Uterus (tissue), 4 donors: ENCODE data around the gene ESPL1. TPM values are rescaled to one million over a fixed set of nuclear protein-coding genes. Genes with fewer than 3 reads are reported as not detected.
A peak's percentile ranks its signal among the peaks of the same experiment; 100 is the strongest.

Experiments used
- DNase-seq, 2 donors: peaks; one replicate each; pipeline ENCODE4 v3.0.0-alpha.2; 2019 to 2020
- H3K27ac ChIP-seq, 2 donors: fragments of 200-600 bp; sonication (generic); 1 replicate in 1 of 2; 2 replicates in 1 of 2; pipeline ENCODE4 v1.5.1; 2016 to 2018
- H3K27me3 ChIP-seq, 2 donors: fragments of 200-600 bp; sonication (generic); one replicate each; pipeline ENCODE4 v1.5.1; 2018 to 2019; ENCODE audit warnings: control low read depth in 1 of 2
- H3K36me3 ChIP-seq, 2 donors: fragments of 200-600 bp; sonication (generic); one replicate each; pipeline ENCODE4 v1.5.1; 2019; ENCODE audit warnings: control low read depth in 1 of 2
- H3K4me1 ChIP-seq, 2 donors: fragments of 200-600 bp; sonication (generic); one replicate each; pipeline ENCODE4 v1.5.1; 2018 to 2019; ENCODE audit warnings: control low read depth in 1 of 2
- H3K4me3 ChIP-seq, 2 donors: fragments of 200-600 bp; sonication (generic); 1 replicate in 1 of 2; 2 replicates in 1 of 2; pipeline ENCODE4 v1.5.1; 2018 to 2019; ENCODE audit warnings: mild to moderate bottlenecking in 1 of 2
- H3K9me3 ChIP-seq, 2 donors: fragments of 200-600 bp; sonication (generic); one replicate each; pipeline ENCODE4 v1.5.1; 2019; ENCODE audit warnings: control low read depth in 1 of 2
- POLR2A ChIP-seq, 2 donors: fragments of 450-650 bp; IDR thresholded peaks; one replicate each; pipeline ENCODE4 v1.6.1; 2016; ENCODE audit warnings: antibody characterized with exemption in 2 of 2, mild to moderate bottlenecking in 1 of 2, moderate library complexity in 1 of 2
- intact Hi-C: fragments of 100-400 bp; cut with DNase I; formaldehyde crosslinking; loops from one replicate; pipeline ENCODE4 v1.15.1; 2023; ENCODE audit warnings: low total_unique reads
- total RNA-seq, 4 donors: library from RNA; depleted of rRNA in 3 of 4; stranded (reverse); fragments of >200 nt in 3 of 4; gene quantifications; one replicate each; pipeline versions ENCODE4 v1.1.0 to v1.2.4, GENCODE V29; 2014 to 2023
- TF ChIP-seq, protein P1 (sequence below), 4 experiments: fragments of 200-600 bp in 2 of 4; fragments of 450-650 bp in 2 of 4; sonication (generic) in 2 of 4; IDR thresholded peaks; one replicate each; pipeline ENCODE4 v1.5.1; 2016 to 2019; ENCODE audit warnings: antibody characterized with exemption in 4 of 4, mild to moderate bottlenecking in 2 of 4, moderate library complexity in 1 of 4
- donor health status: DM: yes; HTN: yes; CAD: no.

Gene ESPL1
- total RNA-seq, 4 donors from 2014 or later: 0.12 to 4.5 TPM; not detected in 2

DNA sequence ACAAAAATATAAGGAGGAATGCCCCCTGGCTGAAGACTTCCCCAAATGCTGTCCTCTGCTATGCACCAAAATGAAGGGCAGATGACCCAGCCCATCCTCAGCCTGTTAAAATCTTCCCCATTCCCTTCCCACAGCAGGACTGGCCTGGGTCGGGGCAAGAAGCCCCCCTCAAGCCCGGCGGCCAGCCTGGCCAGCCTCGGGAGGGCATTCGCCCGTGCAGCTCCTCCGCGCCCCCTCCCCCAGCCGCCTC, 36.5 kb upstream of the ESPL1 start:
- H3K9me3 ChIP-seq: no peaks in the 10 kb centered on the region
- no peaks in the 10 kb centered on the region for H3K27me3 ChIP-seq
- peak overlapping the region; percentile 56 to 58 for H3K4me3 ChIP-seq
- peak overlapping the region; percentile 89 to 90 for H3K27ac ChIP-seq
- peaks cover 0 to 14% of the 10 kb centered on the region in 2 donors for H3K4me1 ChIP-seq
- no peaks in the 10 kb centered on the region for H3K36me3 ChIP-seq
- TF ChIP-seq, protein P1, sequence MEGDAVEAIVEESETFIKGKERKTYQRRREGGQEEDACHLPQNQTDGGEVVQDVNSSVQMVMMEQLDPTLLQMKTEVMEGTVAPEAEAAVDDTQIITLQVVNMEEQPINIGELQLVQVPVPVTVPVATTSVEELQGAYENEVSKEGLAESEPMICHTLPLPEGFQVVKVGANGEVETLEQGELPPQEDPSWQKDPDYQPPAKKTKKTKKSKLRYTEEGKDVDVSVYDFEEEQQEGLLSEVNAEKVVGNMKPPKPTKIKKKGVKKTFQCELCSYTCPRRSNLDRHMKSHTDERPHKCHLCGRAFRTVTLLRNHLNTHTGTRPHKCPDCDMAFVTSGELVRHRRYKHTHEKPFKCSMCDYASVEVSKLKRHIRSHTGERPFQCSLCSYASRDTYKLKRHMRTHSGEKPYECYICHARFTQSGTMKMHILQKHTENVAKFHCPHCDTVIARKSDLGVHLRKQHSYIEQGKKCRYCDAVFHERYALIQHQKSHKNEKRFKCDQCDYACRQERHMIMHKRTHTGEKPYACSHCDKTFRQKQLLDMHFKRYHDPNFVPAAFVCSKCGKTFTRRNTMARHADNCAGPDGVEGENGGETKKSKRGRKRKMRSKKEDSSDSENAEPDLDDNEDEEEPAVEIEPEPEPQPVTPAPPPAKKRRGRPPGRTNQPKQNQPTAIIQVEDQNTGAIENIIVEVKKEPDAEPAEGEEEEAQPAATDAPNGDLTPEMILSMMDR (IDR thresholded peaks at IDR 0.05): no peak
- TF ChIP-seq POLR2A (IDR thresholded peaks at IDR 0.05): peak in 1 of 2 donors; percentile 21
- intact Hi-C loops: no loop called here
- DNase-seq: no peak

DNA sequence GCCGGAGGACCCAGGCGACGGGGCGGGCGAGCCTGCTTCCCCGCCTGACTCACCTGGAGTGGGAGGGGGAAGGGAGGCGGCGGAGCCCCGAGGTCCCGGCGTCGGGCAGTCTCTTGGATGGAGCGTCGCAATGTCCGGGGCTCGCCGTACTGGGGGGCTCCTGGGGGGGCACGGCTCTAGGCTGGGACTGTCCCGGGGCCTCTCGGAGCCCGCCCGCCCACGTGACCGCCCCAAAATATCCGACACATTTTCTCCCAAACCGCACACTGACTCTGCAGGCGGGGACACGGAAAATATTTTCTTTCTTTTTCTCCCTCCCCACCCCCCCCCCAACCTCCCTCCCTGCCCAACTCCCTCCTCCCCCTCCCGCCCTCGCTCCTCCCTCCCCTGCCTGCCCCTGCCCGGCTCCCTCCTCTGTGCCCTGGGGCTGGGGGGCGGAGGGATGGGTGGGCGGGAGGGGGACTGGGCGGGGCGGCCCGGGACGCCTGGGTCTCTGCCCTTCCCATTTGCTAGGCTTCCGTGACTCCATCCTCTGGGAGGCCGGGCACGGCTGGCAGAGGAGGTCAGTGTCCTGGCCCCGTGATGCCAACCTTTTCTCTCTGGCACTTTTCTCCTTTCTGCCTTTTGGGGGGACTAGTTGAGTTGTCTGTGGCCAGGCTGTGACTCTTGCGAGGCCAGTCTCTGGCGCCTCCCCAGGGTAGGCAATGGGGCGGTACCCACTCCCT, 36.0 kb upstream of the ESPL1 start, which contains the start of gene RARG:
TSS of gene RARG (minus strand) at position 289 of the 725 bp plus-strand sequence. CDS start 4,664 bp downstream, outside the sequence.
- Histone ChIP-seq H3K9me3 (no peaks in the 10 kb centered on the region), H3K27ac (peak within 1 kb of the TSS; percentile 89 to 90), H3K36me3 (no peaks in the 10 kb centered on the region), H3K4me1 (peaks cover 0 to 14% of the 10 kb centered on the region in 2 donors), H3K27me3 (no peaks in the 10 kb centered on the region), H3K4me3 (peak within 1 kb of the TSS; percentile 56 to 58)
- TF ChIP-seq, protein P1 (IDR thresholded peaks at IDR 0.05): no peak
- peak in 1 of 2 donors; percentile 11 for TF ChIP-seq POLR2A (IDR thresholded peaks at IDR 0.05)
- peak; percentile 66 to 70 for DNase-seq
- intact Hi-C loops: no loop called here

DNA sequence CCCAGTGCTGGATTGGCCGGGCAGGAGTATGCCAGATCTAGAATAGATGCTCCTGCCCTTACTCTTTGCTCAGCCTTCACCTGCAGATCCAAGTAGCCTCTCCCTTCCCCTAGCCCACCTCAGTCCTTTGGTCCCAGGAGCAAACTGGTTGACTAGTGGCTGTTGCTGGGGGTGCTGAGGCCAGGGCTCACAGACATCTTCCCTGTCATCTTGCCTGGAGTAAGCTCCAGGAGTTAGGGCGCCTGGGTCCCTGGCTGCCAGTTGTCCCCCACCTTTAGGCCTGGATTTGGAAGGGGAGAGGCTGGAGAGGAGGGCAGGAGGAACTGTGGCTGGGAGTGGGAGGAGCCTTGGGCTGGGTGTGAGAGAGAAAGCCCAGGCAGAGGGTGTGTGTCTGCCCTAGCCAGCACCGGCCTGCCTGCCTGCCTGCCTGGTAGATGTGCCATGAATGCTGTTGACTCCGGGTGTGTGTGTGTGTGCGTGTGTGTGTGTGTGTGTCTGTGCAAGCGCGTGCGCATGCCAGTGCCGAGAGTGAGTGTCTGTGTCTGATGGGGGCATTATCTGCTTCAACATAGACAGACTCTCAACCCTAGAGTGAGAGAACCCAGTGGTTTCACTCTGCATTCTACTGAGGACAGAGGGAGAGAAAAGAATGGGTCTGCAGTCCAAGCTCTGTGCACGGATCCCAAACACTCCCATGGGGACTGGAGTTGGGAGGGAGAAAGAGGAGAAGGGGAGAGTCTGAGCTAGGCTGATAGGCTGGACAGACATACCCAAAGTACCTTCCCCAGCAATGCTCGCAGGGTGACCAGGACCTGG, 35.2 kb upstream of the ESPL1 start:
- H3K9me3 ChIP-seq: no peaks in the 10 kb centered on the region
- DNase-seq: no peak
- H3K36me3 ChIP-seq: no peaks in the 10 kb centered on the region
- TF ChIP-seq POLR2A (IDR thresholded peaks at IDR 0.05): no peak
- TF ChIP-seq, protein P1 (IDR thresholded peaks at IDR 0.05): no peak
- intact Hi-C loops: no loop called here
- H3K27me3 ChIP-seq: no peaks in the 10 kb centered on the region
- H3K27ac ChIP-seq: peak overlapping the region; percentile 89 to 90
- H3K4me1 ChIP-seq: peaks cover 0 to 14% of the 10 kb centered on the region in 2 donors
- peak overlapping the region; percentile 56 to 58 for H3K4me3 ChIP-seq

DNA sequence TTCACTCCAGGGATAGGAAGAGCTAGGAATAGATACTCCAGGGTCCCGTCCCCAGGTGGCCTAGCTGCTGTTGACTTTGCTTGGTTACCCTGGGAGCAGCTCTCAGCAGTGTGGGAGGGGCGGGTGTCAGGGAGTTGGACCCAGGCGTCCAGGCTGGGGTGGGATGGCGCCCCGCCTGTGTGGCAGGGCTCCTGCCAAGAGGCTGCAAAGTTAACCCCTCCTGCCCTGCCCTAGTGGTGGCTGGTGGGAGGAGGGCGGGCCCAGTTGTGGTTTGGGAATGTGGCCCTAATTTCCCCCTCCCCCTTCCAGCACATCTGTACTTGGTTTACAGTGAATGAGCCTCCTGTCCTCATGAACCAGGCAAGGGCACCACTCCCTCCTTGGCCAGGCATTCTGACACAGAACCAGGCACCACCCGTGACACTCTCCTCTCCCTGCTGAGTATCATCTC, 34.4 kb upstream of the ESPL1 start:
- no peak overlapping the region for H3K4me3 ChIP-seq
- peaks cover 0 to 14% of the 10 kb centered on the region in 2 donors for H3K4me1 ChIP-seq
- intact Hi-C loops: no loop called here
- H3K9me3 ChIP-seq: no peaks in the 10 kb centered on the region
- TF ChIP-seq, protein P1 (IDR thresholded peaks at IDR 0.05): no peak
- no peak for TF ChIP-seq POLR2A (IDR thresholded peaks at IDR 0.05)
- no peaks in the 10 kb centered on the region for H3K36me3 ChIP-seq
- H3K27me3 ChIP-seq: no peaks in the 10 kb centered on the region
- H3K27ac ChIP-seq: peak overlapping the region; percentile 89 to 90
- no peak for DNase-seq
